OCI-LY7 (cell line): ENCODE measurements around the gene DNMT1. TPM values are rescaled to one million over a fixed set of nuclear protein-coding genes. Genes with fewer than 3 reads are reported as not detected.

Source experiments
- BruUV-seq: library from RNA; stranded (reverse); fragments of 400-500 nt; replicated peaks from 2 replicates; lab custom pipeline; 2021; lab: Mats Ljungman, UMichigan
- CTCF ChIA-PET: fragments of 300-600 bp; sonication (Branson Sonifier 250); formaldehyde crosslinking; loops from one replicate; lab custom pipeline; 2022; ENCODE audit warnings: antibody characterized with exemption; ENCODE audit not compliant: unreplicated experiment; lab: Charles Lee
- POLR2A ChIA-PET: fragments of 300-600 bp; sonication (Branson Sonifier 250); formaldehyde crosslinking; loops from one replicate; lab custom pipeline; 2022; ENCODE audit warnings: antibody characterized with exemption; lab: Charles Lee
- DNase-seq: peaks from one replicate; pipeline ENCODE4 v3.0.0-alpha.2; 2015; ENCODE audit warnings: low spot score
- H2AFZ ChIP-seq: fragments of 200-600 bp; sonication (generic), shearing (Covaris generic); 2 replicates; pipeline ENCODE4 v1.6.1; 2014; ENCODE audit warnings: mild to moderate bottlenecking, antibody characterized with exemption, low read length, moderate library complexity
- H3K27ac ChIP-seq: fragments of 200-600 bp; sonication (generic); 2 replicates; pipeline ENCODE4 v1.5.1; 2014; ENCODE audit warnings: mixed run types, low read depth, mild to moderate bottlenecking, moderate library complexity, low read length, inconsistent platforms; ENCODE audit not compliant: poor library complexity, severe bottlenecking
- H3K36me3 ChIP-seq: fragments of 200-600 bp; sonication (generic); 2 replicates; pipeline ENCODE4 v1.6.1; 2014; ENCODE audit warnings: mild to moderate bottlenecking, antibody characterized with exemption, low read length, moderate library complexity, mixed read lengths; ENCODE audit not compliant: insufficient read depth
- H3K4me1 ChIP-seq: fragments of 200-600 bp; sonication (generic); 2 replicates; pipeline ENCODE4 v1.5.1; 2014; ENCODE audit warnings: mild to moderate bottlenecking, low read length; ENCODE audit not compliant: insufficient read depth, poor library complexity, severe bottlenecking
- H3K4me2 ChIP-seq: fragments of 200-600 bp; sonication (generic); 2 replicates; pipeline ENCODE4 v1.6.1; 2014; ENCODE audit warnings: mild to moderate bottlenecking, low read length
- H3K4me3 ChIP-seq: fragments of 200-600 bp; sonication (generic); 2 replicates; pipeline ENCODE4 v1.5.1; 2014; ENCODE audit warnings: mild to moderate bottlenecking, low read depth, low read length; ENCODE audit not compliant: poor library complexity, severe bottlenecking
- H3K79me2 ChIP-seq: fragments of 200-600 bp; sonication (generic); 2 replicates; pipeline ENCODE4 v1.6.1; 2016; ENCODE audit warnings: low read depth, mild to moderate bottlenecking, low read length, moderate library complexity, mixed read lengths; ENCODE audit not compliant: insufficient read depth
- H3K9me2 ChIP-seq: fragments of 200-600 bp; sonication (generic); 2 replicates; pipeline ENCODE4 v1.6.1; 2016; ENCODE audit warnings: mild to moderate bottlenecking, low read length, mixed read lengths; ENCODE audit not compliant: insufficient read depth
- H3K9me3 ChIP-seq: fragments of 200-600 bp; sonication (generic); 2 replicates; pipeline ENCODE4 v1.6.1; 2014; ENCODE audit warnings: mild to moderate bottlenecking, mixed run types, low read length, mixed read lengths
- H4K20me1 ChIP-seq: fragments of 200-600 bp; sonication (generic); 2 replicates; pipeline ENCODE4 v1.6.1; 2014; ENCODE audit warnings: mild to moderate bottlenecking, antibody characterized with exemption, low read length, moderate library complexity, mixed read lengths; ENCODE audit not compliant: insufficient read depth
- EZH2phosphoT487 ChIP-seq: fragments of 200-600 bp; sonication (generic); IDR thresholded peaks from 2 replicates; pipeline ENCODE4 v1.6.1; 2018; ENCODE audit warnings: low read depth, borderline replicate concordance, mild to moderate bottlenecking, mixed run types, antibody characterized with exemption, low read length, moderate library complexity, mixed read lengths
- intact Hi-C: fragments of 100-400 bp; cut with micrococcal nuclease; formaldehyde crosslinking; loops from one replicate; pipeline ENCODE4 v1.10.0; 2022; ENCODE audit not compliant: unreplicated experiment
- total RNA-seq, 2 experiments: library from RNA; depleted of rRNA in 1 of 2; stranded (reverse); fragments of >200 nt in 1 of 2; shearing (Covaris generic) in 1 of 2; gene quantifications; 2 replicates each; pipeline ENCODE4 v1.2.3, GENCODE V29; 2014 to 2022
- TF ChIP-seq, protein P1 (sequence below): fragments of 200-600 bp; sonication (generic); conservative IDR thresholded peaks from 2 replicates; pipeline ENCODE4 v1.5.1; 2014; ENCODE audit warnings: mild to moderate bottlenecking, antibody characterized with exemption, low read length, moderate library complexity, mixed read lengths

DNMT1 gene
- total RNA-seq, 2 experiments from 2014 or later = 329 to 680 TPM

DNA sequence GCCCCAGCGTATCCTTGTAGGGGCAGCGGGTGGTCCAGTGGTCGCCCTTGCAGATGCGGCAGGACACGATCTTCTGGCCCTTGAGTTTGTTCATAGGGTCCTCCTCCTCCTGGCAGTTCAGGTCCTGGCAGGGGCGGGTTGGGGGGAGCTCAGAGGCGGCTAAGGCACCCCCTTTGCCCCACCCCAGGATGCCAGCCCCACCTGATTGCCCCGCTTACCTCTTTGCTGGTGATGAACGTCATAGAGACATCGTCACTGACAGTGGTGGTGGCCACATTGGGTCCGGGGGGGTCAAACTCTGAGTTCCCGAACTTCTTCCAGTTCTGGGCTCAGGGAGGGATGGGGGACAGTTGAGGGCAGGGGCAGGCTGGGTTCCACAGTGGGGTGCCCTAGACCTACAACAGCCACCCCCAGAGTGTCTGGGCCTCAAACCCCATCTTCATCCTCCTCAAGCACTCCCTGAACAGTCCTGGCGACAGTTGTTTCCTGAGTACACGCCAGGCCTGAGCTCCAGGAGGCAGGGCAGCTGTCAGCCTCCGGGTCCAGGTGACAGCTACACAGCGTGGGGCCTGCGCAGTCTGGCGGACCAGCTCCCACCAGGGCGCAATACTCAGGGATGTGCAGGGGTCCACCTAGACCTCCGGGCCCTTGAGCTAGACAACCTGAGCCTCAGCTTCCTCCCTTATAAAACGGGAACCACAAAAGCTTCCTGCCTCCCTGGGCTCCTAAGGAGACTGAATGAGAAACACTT lies 77.7 kb downstream of the DNMT1 start:
- intact Hi-C loops = no loop called here
- Histone ChIP-seq H3K9me3 (no peaks in the 10 kb centered on the region), H3K4me1 (peaks cover 19% of the 10 kb centered on the region), H2AFZ (no peak overlapping the region), H3K36me3 (peaks cover 56% of the 10 kb centered on the region), H3K9me2 (no peaks in the 10 kb centered on the region), H3K79me2 (peaks cover 19% of the 10 kb centered on the region; the same call in 1 of the 2 replicates), H4K20me1 (no peaks in the 10 kb centered on the region), H3K4me2 (no peak overlapping the region), H3K27ac (no peak overlapping the region), H3K4me3 (no peak overlapping the region)
- POLR2A ChIA-PET = no interaction called here
- TF ChIP-seq, protein P1, sequence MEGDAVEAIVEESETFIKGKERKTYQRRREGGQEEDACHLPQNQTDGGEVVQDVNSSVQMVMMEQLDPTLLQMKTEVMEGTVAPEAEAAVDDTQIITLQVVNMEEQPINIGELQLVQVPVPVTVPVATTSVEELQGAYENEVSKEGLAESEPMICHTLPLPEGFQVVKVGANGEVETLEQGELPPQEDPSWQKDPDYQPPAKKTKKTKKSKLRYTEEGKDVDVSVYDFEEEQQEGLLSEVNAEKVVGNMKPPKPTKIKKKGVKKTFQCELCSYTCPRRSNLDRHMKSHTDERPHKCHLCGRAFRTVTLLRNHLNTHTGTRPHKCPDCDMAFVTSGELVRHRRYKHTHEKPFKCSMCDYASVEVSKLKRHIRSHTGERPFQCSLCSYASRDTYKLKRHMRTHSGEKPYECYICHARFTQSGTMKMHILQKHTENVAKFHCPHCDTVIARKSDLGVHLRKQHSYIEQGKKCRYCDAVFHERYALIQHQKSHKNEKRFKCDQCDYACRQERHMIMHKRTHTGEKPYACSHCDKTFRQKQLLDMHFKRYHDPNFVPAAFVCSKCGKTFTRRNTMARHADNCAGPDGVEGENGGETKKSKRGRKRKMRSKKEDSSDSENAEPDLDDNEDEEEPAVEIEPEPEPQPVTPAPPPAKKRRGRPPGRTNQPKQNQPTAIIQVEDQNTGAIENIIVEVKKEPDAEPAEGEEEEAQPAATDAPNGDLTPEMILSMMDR = no peak
- no peak for TF ChIP-seq EZH2phosphoT487
- CTCF ChIA-PET = interaction anchor here (0.5 to 0.9 kb wide), 2 partner anchors 20 to 154 kb away, joined by 3 to 5 read pairs; partner anchors contain the start of gene ICAM1
- BruUV-seq = no TSS peak
- no peak for DNase-seq

DNA sequence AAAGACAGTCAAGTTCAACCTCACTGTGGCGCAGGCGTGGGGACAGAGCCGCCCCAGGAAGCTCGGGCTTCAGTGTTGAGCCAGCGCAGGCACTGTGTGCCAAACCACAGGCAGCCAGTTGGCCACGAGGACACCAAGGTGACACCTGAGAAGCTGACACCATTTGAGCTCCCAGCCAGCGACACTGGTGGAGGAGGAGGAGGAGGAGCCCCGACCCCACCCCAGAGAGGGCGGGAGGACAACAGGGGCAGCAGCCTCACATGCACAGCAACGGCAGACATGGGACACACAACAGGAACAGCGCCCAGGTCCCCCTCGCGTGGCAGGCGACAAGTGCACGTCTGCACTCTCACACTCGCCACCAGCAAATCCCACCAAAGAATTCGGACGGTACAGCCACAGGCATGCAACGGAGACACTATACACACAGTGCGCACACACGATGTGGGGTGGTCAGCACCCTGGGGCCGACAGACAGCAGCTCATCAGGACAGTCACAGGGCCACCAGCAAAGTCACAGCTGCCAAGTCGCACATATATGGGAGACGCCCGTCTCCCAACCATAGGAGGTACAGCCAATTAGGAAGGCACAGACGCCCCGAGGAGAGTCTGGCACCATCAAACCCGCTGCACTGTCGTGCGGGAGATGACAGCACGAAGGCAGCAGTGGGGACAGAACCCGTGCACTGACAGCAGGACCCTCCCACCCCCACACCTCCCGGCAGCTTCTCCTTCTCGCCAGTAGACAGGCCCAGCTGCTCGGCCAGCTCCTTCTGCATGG lies 78.5 kb downstream of the DNMT1 start:
- H4K20me1 ChIP-seq = no peaks in the 10 kb centered on the region

More for the DNA sequence above, 78.5 kb downstream of the DNMT1 start:
- no peak overlapping the region for H2AFZ ChIP-seq
- H3K4me3 ChIP-seq = no peak overlapping the region
- no peak for DNase-seq
- H3K9me2 ChIP-seq = no peaks in the 10 kb centered on the region
- BruUV-seq = no TSS peak
- peaks cover 63% of the 10 kb centered on the region for H3K36me3 ChIP-seq
- H3K4me2 ChIP-seq = no peak overlapping the region
- H3K27ac ChIP-seq = no peak overlapping the region
- no peaks in the 10 kb centered on the region for H3K9me3 ChIP-seq
- ChIA-PET CTCF (interaction anchor here (0.5 kb wide), 1 partner anchor 27 kb away, joined by 3 read pairs; no protein-coding TSS in a partner anchor), POLR2A (no interaction called here)
- peaks cover 19% of the 10 kb centered on the region; the same call in 1 of the 2 replicates for H3K79me2 ChIP-seq
- TF ChIP-seq, protein P1 = no peak
- no peak for TF ChIP-seq EZH2phosphoT487
- peaks cover 25% of the 10 kb centered on the region for H3K4me1 ChIP-seq
- intact Hi-C loops = no loop called here
